Stimulated activated CD4-positive, alpha-beta T cell treated with anti-CD3 and anti-CD28 coated beads, Interleukin-1b, Interleukin-23, amount 100 ng/mL, for 1 hour (primary cell): Measurements from ENCODE around the gene TPRG1L.

Experiments
- DNase-seq, 2 donors: peaks; one replicate each; pipeline ENCODE4 v3.0.0-alpha.2; 2020; ENCODE audit warnings: low read depth in 2 of 2

TPRG1L gene

GRCh38 chr1:3663999-3664699 lies 39.3 kb downstream of the TPRG1L start:
- no peak for DNase-seq

- DNase-seq: no peak
Measured at GRCh38 chr1:3664700-3665375, 40.0 kb downstream of the TPRG1L start.

- no peak for DNase-seq
Measured at GRCh38 chr1:3668148-3668547, 43.3 kb downstream of the TPRG1L start.

DNA sequence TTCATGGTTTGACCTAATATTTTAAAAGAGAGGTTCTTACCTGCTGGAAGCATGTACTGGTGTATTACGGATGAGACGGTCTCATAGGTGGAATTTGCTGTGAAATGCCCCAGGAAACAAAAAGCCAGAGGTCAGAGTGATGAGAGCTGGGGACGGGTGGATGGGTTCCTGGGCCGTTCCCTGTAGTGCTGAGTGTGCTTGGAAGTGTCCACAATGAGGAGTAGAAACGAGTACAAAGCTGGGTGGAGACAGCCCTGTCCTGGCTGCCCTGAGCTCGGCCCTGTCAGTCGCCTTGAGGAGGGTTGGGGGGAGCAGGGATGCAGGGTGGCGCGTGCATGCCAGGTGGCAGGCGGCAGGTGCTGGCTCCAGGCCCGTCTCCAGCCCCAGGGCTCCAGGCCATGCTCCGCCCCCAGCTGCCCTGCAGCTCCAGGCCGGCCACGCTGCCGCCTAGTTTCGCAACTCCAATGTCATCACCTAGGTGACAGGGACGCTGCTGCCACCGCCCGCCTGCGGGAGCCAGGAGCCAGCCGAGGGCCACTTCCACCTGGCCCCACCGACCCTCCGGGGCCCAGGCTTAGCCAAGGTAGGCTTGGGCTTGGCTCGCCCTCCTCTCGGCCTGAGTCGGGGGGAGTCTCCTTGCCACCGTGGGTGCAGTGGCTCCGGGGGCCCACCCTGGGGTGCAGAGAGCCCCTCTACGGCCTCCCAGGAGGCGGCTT lies 43.9 kb downstream of the TPRG1L start:
- no peak for DNase-seq

DNA sequence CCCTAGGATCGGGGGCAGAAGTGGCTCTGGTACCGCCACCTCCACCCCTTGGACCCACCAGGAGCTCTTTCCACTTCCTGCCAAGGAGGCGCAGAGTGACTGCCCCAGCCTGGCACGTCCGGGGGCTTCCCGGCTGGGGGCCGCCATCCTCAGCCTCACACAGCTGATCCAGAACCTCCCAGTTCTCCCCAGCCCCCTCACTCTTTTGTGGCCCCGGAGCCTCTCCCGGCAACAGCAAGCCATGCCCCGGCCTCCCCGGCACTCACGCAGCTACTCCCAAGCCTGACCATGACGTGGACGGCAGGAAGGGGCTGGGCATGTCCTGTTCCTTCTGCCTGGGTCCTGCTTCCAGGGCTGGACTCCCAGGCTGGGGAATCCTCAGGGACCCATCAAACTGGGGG lies 44.6 kb downstream of the TPRG1L start:
- no peak for DNase-seq

DNA sequence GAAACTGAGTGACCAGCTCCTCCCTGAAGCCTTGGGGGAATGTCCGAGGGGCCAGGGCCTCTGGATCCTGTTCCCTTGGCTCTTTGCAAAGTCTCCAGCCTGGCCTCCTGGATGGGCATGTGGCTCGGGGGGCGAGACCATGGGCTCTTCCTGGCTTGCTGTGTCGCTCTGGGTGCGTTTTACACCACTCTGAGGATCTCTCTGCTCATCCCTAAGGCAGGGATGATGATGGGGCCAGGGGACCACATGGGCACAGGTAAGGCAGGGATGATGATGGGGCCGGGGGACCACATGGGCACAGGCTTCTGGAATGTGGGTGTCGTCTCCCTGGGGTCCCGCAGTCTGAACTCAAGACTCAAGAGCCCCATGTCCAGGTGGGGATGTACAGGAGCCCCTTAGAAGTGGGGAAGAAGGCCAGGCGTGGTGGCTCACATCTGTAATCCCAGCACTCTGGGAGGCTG lies 45.2 kb downstream of the TPRG1L start:
- no peak for DNase-seq

DNA sequence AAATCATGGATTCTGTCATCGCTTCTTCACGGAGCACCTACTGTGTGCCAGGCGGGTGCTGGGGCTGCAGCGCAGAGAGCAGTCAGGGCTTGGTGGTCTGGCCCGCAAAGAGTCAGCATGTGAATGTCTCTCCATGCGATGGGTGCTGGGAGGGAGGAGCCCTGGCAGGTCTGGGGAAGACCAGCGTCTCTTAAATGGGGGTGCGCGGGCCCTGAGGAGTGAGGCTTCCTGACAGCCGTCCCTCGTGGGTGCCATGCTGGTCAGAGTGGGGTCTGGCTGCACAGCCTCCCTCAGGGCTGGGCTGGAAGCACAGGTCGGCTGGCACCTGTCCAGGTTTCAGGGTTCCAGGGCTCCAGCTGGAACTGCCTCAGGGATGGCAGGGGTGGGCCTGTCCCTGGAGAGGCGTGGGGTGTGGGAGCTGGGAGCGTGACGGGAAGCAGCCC lies 46.0 kb downstream of the TPRG1L start:
- no peak for DNase-seq

DNA sequence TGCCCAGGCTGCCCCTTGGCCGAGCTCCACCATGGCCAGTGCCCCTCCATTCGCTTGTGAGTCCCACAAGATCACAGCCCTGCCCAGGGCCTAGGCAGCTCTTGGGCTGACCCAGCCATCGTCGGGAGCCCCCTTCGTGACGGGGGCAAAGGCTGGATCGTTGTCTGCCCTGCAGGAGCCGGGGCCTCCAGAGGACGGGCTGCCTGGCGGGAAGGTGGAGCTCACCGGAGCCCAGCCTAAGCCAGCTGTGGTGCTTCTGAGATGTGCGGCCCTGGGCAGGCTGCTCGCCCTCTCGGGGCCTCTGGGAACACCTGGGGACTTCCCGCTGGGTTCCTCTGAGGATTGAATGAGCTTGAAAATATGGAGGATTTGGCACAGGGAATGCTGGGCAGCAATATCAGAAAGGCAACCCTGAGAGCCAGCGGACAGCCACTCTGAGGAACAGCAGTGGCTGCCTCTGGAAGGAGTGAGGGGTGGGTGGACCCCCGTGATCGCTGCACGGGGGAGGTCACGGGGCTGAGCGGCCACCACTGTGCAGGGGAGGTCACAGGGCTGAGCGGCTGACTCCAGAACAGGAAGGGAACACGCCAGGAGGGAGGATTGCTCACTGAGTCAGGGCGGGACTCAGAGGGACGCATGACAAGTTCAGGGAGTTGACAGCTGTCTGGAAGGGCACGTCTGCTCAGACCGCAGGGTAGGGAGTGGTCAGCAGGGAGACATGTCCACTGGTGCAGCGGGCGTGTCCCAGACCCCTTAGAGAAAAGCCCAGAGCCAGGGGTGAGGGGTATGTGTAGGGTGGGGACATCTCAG lies 46.8 kb downstream of the TPRG1L start:
- no peak for DNase-seq

DNA sequence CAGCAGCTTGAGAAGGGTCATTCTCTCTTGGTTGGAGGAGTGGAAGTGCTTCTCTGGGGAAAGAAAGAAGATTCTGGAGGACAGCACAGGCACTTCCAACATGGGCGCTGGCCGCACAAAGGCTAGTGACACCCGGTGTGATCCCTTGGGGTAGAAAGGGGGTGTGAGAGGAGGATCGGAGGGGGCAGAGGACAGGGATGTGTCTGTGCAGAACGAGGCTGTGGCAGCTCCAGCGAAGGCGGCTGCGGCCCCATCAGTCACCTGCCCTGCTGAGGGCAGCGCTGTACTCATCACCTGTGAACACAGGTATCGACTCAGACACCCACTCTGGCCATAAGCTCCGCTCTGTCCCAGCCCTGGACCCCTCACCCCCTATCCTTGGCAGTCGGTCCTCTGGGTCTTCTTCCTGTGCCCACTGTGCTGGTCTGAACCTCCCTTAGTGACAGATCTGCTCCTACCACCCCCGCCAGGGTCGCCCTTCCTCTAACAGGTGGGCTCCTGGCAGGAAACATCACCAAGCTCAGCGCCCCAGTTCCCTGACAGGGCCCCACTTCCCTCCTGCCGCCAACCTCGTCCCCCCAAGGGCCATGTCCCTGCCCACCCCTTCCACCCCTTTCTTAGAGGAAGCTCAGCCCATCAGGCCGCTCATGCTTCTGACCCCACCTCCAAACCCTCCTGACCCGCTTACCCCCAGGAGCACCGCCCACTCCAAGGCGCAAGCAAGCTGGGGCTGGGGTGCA lies 47.6 kb downstream of the TPRG1L start:
- DNase-seq: no peak

DNA sequence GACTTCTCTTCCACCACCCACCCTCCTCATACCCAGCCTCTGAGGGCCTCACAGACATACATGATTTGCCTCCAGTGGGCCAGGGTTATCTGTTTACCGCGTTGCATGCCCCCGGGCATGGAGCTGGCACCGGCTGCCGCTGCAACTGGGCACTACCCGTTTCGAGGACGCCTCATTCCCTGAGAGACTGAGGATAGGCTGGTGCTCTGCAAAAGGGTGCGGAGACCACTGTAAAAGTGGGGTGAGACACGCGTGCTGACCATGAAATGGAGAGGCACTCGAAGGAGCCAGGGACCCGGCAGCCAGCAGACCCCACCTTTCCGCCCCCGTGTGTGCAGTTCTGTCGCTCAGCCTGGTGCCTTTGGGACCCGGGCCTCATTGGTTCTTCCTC lies 48.2 kb downstream of the TPRG1L start:
- DNase-seq: no peak

DNA sequence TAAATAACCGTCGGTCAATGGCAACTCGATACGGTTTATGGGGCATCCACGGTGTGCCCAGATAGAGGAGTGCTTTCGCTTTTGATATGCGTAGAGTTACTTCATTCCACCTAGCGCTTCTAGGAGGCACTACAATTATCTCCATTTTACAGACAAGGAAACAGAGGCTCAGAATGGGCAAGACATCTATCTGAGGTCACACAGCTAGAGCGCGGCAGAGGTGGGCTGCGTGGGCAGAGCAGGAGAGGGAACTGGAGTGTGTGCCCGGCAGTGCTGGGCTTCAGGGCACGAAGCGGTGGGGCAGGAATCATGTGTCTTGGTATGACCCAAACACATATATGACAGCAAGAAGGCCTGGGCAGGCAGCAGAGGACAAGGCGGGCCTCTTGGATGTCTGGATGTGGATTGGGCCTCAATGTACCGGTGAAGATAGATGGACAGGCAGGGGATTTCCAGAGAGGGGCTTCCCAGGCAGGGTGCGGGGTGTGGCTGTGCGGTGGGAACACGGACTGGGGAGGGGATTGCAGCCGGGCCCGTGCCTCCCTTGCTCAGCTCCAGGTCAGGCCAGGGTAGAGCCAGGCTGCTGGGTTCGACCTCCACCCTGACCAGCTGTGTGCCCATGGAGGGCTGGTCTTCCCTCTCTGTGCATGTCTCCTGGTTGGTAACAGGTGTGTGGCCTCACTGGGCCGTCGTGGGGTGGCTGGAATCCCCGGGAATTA lies 48.7 kb downstream of the TPRG1L start:
- DNase-seq: no peak

DNA sequence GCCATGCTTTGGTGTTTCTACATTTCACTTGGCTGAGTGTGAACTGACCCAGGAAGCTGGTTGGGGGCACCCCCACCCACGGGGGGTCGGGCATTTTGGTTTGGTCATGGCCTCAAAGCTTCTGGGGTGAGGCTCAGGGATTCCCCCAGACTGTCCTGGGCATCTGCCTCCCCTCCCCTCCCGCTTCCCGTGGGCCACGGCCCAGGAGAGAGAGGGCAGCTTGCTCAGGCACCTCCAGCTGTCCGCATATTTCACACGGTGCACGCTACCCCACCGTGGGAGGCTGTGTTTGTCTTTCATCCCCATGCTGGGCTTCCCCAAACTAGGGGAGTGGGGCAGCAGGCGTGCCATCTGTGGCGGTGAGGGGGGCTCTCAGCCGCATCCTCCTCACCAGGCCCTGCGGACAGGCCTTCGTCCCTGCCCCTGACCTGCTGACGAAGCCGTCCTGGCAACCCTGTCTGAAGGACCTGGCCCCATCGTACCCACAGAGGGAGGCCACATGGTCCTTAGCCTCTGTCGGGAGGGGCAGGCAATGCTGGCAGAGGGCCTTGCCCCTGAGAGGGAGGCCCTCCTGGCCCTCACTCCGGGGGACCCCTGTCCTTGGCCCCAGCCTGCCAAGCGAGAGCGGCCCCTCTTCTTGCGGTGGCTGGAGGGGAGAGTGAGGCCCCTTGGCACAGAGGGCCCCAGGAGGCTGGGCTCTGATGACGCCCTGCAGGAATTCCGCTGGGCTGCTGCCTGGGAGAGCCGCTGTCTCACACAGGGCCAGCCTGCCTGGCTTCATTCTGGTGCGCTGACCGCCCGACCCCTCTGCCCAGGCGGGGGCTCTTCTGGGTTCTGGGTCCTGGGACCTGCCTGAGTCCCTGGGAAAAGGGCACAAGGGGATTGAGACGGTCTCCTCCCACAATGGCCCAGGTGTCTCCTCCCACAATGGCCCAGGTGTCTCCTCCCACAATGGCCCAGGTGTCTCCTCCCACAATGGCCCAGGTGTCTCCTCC lies 49.6 kb downstream of the TPRG1L start:
- DNase-seq: no peak

DNA sequence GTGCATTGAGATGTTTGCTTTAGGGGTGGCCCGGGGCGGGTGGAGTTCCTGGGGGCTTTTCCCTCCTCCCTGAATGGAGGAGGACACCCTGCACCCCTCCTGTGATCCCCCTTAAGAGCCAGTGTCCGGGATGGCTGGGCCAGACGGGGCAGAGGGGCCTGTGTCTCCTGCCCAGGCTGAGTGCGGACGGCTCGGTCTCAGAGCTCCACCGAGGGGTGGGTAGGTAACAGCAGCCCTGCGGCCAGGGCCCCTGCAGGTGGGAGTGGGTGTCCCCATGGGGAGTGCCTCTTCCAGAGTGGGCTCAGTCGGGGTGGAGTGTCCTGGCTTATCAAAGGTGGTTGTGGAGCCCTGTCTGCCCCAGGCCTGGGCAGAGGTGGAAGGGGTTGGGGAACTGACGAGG lies 50.6 kb downstream of the TPRG1L start:
- DNase-seq: no peak

GRCh38 chr1:3676581-3677470 lies 52.0 kb downstream of the TPRG1L start:
- no peak for DNase-seq

- DNase-seq: no peak
Measured at GRCh38 chr1:3677484-3677883, 52.7 kb downstream of the TPRG1L start.

DNA sequence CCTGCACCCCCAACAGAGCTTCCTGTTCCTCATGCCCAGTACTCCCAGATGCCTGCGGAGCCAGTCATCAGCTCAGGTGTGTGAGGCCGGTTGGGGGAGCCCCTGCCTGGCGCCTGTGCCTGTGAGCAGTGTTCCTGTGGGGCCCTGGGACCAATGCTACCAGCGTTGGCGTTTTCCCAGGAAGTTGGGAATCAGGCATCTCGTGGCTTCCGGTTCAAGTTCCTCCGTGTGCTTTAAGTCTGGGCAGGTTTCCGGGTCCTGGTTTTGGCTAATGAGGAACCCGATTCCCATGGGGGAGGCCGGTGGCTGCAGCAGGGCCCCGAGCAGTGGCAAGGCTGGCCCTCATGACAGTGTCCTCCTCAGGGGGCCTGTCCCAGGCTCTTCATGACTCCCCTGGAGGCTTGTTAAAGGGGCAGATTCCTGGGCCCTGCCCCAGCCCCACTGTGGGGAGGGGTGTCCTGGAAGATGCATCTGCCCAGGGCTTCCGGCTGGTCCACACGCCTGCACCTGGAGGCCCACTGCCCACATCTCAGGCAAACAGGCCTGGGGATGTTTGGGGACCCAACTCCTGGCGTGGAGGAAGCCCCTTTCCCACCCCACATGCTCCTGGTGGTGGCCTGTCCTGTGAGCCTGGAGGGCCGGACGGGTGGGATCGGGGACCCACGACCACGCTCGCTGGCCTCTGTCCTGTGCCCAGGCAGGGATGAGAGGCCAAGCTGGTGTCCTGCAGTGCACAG lies 53.7 kb downstream of the TPRG1L start:
- DNase-seq: no peak

- DNase-seq: no peak
Measured at GRCh38 chr1:3679098-3679555, 54.3 kb downstream of the TPRG1L start.
